Epithelial cell of esophagus (primary cell): ENCODE data around the gene CSF2RB.

Source experiments
- DNase-seq: peaks from one replicate; pipeline ENCODE4 v3.0.0; 2010; ENCODE audit warnings: low read depth
- H3K4me3 ChIP-seq: 2 replicates; pipeline ENCODE4 v1.5.1; 2011; ENCODE audit warnings: mild to moderate bottlenecking, low read length, control low read depth
- TF ChIP-seq, protein P1 (sequence below): IDR thresholded peaks from 2 replicates; pipeline ENCODE4 v1.5.1; 2011; ENCODE audit warnings: low read depth, mild to moderate bottlenecking, low read length, control low read depth, inconsistent platforms; ENCODE audit not compliant: insufficient read depth; ENCODE audit errors: missing control alignments

The CSF2RB gene

DNA sequence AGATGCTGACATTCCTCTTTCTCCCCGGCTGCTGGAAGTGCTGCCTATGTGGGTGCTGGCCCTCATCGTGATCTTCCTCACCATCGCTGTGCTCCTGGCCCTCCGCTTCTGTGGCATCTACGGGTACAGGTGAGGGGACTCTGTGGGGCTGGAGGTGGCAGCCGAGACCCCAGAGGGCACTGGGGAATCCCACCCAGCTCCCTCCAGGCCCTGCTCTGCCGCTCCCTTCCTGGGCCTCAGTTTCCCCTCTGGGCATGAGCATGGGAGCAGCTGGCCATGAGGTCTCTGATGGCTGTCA is 21.8 kb downstream of the CSF2RB start:
- no peak overlapping the region for H3K4me3 ChIP-seq
- DNase-seq: no peak

DNA sequence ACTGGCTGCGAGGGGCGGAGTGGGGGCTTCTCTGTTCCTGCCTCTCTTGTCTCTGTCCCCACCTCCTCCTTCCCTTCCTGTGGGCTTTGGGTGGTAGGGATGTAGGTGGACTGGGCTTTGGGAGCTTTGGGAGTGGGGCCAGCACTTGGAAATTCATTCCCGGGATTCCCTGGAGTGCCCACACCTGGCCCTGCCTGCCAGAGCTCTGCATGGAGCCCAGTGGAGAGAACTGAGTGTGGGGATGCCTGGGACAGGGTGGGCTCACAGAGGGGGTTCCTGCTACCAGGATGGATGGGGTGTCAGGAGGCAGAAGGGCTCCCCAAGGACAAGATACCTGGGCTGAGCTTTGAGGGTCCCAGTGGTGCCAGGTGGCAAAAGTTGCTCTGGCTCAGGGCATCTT is 22.3 kb downstream of the CSF2RB start:
- TF ChIP-seq, protein P1, sequence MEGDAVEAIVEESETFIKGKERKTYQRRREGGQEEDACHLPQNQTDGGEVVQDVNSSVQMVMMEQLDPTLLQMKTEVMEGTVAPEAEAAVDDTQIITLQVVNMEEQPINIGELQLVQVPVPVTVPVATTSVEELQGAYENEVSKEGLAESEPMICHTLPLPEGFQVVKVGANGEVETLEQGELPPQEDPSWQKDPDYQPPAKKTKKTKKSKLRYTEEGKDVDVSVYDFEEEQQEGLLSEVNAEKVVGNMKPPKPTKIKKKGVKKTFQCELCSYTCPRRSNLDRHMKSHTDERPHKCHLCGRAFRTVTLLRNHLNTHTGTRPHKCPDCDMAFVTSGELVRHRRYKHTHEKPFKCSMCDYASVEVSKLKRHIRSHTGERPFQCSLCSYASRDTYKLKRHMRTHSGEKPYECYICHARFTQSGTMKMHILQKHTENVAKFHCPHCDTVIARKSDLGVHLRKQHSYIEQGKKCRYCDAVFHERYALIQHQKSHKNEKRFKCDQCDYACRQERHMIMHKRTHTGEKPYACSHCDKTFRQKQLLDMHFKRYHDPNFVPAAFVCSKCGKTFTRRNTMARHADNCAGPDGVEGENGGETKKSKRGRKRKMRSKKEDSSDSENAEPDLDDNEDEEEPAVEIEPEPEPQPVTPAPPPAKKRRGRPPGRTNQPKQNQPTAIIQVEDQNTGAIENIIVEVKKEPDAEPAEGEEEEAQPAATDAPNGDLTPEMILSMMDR: no peak
- DNase-seq: no peak
- H3K4me3 ChIP-seq: no peak overlapping the region

More for the DNA sequence above, 21.8 kb downstream of the CSF2RB start:
- TF ChIP-seq, protein P1: no peak

DNA sequence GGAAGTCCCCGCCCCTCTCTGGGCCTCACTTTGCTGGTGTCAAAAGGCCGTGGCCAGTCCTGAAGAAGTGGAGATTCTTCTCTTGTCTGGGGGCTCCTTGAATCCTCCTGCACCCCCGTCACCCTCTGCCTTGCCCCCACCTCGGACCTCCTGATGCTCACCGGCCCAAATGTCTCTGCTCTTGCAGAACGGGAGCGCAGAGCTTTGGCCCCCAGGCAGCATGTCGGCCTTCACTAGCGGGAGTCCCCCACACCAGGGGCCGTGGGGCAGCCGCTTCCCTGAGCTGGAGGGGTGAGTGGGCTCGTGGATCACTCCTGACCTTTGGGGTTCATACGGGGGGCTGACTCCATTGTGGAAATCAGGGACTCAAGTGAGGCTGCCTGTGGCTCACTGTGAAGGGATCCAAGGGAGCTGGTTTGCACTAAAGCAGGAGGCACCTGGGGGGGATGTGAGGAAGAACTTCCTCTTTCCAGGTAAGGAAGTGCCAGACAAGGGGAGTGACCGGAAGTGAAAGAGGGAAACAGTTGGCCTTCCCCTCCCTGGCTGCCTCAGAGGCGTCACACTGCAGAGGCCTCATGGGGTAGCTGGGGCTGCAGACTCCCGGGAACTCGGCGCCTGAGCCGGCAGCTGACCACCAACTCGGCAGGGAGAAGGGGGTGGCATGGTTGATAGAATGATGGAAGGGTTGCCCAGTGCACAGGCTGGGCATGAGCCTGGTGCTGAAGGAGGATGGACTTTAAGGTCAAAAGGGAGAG is 23.1 kb downstream of the CSF2RB start:
- no peak for DNase-seq
- no peak overlapping the region for H3K4me3 ChIP-seq
- TF ChIP-seq, protein P1: no peak

DNA sequence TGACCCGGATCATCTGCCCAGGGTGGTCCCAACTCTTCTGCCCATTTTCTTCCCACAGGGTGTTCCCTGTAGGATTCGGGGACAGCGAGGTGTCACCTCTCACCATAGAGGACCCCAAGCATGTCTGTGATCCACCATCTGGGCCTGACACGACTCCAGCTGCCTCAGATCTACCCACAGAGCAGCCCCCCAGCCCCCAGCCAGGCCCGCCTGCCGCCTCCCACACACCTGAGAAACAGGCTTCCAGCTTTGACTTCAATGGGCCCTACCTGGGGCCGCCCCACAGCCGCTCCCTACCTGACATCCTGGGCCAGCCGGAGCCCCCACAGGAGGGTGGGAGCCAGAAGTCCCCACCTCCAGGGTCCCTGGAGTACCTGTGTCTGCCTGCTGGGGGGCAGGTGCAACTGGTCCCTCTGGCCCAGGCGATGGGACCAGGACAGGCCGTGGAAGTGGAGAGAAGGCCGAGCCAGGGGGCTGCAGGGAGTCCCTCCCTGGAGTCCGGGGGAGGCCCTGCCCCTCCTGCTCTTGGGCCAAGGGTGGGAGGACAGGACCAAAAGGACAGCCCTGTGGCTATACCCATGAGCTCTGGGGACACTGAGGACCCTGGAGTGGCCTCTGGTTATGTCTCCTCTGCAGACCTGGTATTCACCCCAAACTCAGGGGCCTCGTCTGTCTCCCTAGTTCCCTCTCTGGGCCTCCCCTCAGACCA is 24.0 kb downstream of the CSF2RB start:
- H3K4me3 ChIP-seq: no peak overlapping the region
- DNase-seq: no peak
- TF ChIP-seq, protein P1: no peak

GRCh38 chr22:36938028-36938425 is 24.6 kb downstream of the CSF2RB start:
- no peak overlapping the region for H3K4me3 ChIP-seq
- DNase-seq: no peak
- TF ChIP-seq, protein P1: no peak

DNA sequence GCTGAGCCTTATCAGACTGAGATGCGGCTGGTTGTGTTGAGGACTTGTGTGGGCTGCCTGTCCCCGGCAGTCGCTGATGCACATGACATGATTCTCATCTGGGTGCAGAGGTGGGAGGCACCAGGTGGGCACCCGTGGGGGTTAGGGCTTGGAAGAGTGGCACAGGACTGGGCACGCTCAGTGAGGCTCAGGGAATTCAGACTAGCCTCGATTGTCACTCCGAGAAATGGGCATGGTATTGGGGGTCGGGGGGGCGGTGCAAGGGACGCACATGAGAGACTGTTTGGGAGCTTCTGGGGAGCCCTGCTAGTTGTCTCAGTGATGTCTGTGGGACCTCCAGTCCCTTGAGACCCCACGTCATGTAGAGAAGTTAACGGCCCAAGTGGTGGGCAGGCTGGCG is 25.5 kb downstream of the CSF2RB start:
- TF ChIP-seq, protein P1: no peak
- H3K4me3 ChIP-seq: no peak overlapping the region
- DNase-seq: no peak
